Measurements from ENCODE around the gene KCND2.

DNA sequence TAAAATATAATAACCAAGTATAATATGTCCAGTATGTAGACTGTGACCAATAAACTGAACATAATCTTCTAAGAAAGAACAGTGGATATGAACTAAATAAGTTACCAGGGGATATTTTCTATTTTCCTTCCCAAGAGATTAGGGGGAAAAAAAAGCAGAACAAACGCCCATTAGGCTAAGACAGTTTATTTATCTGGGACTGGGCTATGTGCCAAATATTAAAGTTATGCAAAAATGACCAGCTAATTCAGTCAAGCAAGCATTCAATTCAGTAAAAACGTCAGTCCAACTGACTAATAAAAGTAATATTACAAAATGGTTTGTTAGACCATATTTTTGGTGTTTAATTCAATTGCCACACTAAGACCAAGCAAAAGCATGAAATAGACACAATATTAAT is 462.8 kb downstream of the KCND2 start:
- TF ChIP-seq, protein P1, sequence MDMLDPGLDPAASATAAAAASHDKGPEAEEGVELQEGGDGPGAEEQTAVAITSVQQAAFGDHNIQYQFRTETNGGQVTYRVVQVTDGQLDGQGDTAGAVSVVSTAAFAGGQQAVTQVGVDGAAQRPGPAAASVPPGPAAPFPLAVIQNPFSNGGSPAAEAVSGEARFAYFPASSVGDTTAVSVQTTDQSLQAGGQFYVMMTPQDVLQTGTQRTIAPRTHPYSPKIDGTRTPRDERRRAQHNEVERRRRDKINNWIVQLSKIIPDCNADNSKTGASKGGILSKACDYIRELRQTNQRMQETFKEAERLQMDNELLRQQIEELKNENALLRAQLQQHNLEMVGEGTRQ (IDR thresholded peaks at IDR 0.05; ENCODE audit: borderline replicate concordance, low read depth, low read length) = no peak
- TF ChIP-seq YY1 (IDR thresholded peaks at IDR 0.05; ENCODE audit: low read depth) = no peak
- TF ChIP-seq TEAD4 (IDR thresholded peaks at IDR 0.05; ENCODE audit: borderline replicate concordance, insufficient read depth) = no peak
- TF ChIP-seq RAD21 (IDR thresholded peaks at IDR 0.05; ENCODE audit: low read length) = no peak
- TF ChIP-seq, protein P2, sequence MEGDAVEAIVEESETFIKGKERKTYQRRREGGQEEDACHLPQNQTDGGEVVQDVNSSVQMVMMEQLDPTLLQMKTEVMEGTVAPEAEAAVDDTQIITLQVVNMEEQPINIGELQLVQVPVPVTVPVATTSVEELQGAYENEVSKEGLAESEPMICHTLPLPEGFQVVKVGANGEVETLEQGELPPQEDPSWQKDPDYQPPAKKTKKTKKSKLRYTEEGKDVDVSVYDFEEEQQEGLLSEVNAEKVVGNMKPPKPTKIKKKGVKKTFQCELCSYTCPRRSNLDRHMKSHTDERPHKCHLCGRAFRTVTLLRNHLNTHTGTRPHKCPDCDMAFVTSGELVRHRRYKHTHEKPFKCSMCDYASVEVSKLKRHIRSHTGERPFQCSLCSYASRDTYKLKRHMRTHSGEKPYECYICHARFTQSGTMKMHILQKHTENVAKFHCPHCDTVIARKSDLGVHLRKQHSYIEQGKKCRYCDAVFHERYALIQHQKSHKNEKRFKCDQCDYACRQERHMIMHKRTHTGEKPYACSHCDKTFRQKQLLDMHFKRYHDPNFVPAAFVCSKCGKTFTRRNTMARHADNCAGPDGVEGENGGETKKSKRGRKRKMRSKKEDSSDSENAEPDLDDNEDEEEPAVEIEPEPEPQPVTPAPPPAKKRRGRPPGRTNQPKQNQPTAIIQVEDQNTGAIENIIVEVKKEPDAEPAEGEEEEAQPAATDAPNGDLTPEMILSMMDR (IDR thresholded peaks at IDR 0.05) = no peak
